Pancreas (tissue), 10 donors: ENCODE measurements around the gene COL5A1. TPM values are rescaled to one million over a fixed set of nuclear protein-coding genes. Genes with fewer than 3 reads are reported as not detected.
"Not testable (repeated sequence)": the region's sequence is repeated elsewhere in the genome, so short reads cannot be mapped to it uniquely, and the experiment has no call there.

ENCODE experiments used
- ATAC-seq, 4 donors: fragments of 200-7000 bp; cut with Tn5 transposase; one replicate each; pipeline versions ENCODE4 v1.8.0 to v1.9.1; 2020; ENCODE audit warnings: mild to moderate bottlenecking in 4 of 4, moderate library complexity in 4 of 4
- DNase-seq, 6 donors: peaks; one replicate each; pipeline ENCODE4 v3.0.0-alpha.2; 2020
- FAIRE-seq: peaks from 2 replicates; lab custom pipeline; 2012; peaks lifted over from hg19 to GRCh38; lab: Jason Lieb, UNC
- H3K27ac ChIP-seq, 4 donors: fragments of 200-600 bp; sonication (generic); 1 replicate in 3 of 4; 2 replicates in 1 of 4; pipeline versions ENCODE4 v1.5.0 to v1.8.0; 2020
- H3K27me3 ChIP-seq, 4 donors: fragments of 200-600 bp; one replicate each; pipeline ENCODE4 v1.8.0; 2021
- H3K36me3 ChIP-seq, 3 donors: fragments of 200-600 bp; sonication (generic) in 1 of 3; one replicate each; pipeline versions ENCODE4 v1.5.0 to v1.8.0; 2020 to 2021
- H3K4me1 ChIP-seq, 3 donors: fragments of 200-600 bp; one replicate each; pipeline ENCODE4 v1.8.0; 2021
- H3K4me3 ChIP-seq, 4 donors: fragments of 200-600 bp; sonication (generic) in 2 of 4; one replicate each; pipeline versions ENCODE4 v1.5.0 to v1.8.0; 2020 to 2021
- H3K9me3 ChIP-seq, 4 donors: fragments of 200-600 bp; one replicate each; pipeline ENCODE4 v1.8.0; 2021
- CTCF ChIP-seq, 4 donors: fragments of 200-600 bp; sonication (generic) in 3 of 4; IDR thresholded peaks; one replicate each; pipeline versions ENCODE4 v1.5.0 to v1.8.0; 2021; ENCODE audit warnings: antibody characterized with exemption in 4 of 4
- WGBS, 2 donors: extraction: QIAGEN DNeasy Blood & Tissue Kit; methylation state at CpG; one replicate each; pipeline ENCODE4 v1.1.7; 2013; 5-methylcytosine and 5-hydroxymethylcytosine counted together
- intact Hi-C, 3 donors: fragments of 100-400 bp; cut with DNase I; formaldehyde crosslinking; loops; one replicate each; pipeline versions ENCODE4 v1.11.1 to v1.14.2; 2022
- polyA plus RNA-seq, 2 donors: library from polyadenylated mRNA; stranded (reverse); fragments of 200-250 nt; gene quantifications; one replicate each; pipeline ENCODE4 v1.2.3, GENCODE V29; 2013
- total RNA-seq, 6 donors: library from RNA; stranded (reverse); fragmentation: NEBNext Ultra II Directional in 4 of 6; extraction: Animal tissue kit (Norgen Biotek cat#: 25700) in 4 of 6; gene quantifications; one replicate each; pipeline versions ENCODE4 v1.2.1 to v1.2.4, GENCODE V29; 2021 to 2023
- donor health status: healthy with polysubstance abuse.
- donor health status: DM: no; HTN: no; CAD: no; lungs with moderate emphysema.
- donor health status: DM: no; HTN: no; CAD: no.
- donor health status: control.
- donor health status: control.
- donor health status: Bipolar disorder and iron deficiency.
- donor health status: DM: yes; HTN: yes; CAD: no.
- donor health status: DM: no; HTN: no; CAD: no.
- donor health status: DM: no; HTN: no; CAD: no.
- donor health status: DM: yes; HTN: yes; CAD: no.

The COL5A1 gene
- total and polyA plus RNA-seq, 8 donors = 1.2 to 62.8 (median 3.5) TPM

DNA sequence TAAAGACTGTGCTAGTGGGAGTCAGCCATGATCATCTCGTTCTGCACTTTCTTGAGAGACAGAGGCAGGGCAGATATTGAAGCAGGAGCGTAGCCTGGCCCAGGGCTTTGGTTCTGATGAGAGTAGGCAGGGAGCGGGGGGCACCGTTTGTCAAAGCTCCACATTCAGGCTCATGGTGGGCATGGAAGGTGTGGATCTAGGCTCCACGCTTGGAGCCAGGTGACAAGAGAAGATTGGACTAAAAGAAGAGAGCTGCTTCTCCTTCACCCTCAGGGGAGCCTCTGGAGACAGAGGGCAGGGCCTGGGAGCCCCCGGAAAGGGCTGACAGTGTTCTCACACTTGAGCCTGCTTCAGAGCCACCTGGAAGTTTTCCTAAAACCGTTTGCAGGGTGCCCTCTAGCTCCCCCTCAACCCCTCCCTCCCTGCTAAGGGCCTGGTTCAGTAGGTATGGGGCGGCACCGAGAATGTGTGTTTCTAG is 214.3 kb downstream of the COL5A1 start:
- DNase-seq (no peak), ATAC-seq (no peak), FAIRE-seq (no peak)
- H3K27ac ChIP-seq = no peak overlapping the region
- intact Hi-C loops = no loop called here
- H3K9me3 ChIP-seq = no peaks in the 10 kb centered on the region
- H3K4me3 ChIP-seq = no peak overlapping the region
- H3K36me3 ChIP-seq = no peaks in the 10 kb centered on the region
- TF ChIP-seq CTCF (IDR thresholded peaks at IDR 0.05) = no peak
- H3K27me3 ChIP-seq = no peaks in the 10 kb centered on the region
- 53 to 65% methylated on average over 9 of the region's 9 CpGs for WGBS, 2 donors
- no peaks in the 10 kb centered on the region for H3K4me1 ChIP-seq

DNA sequence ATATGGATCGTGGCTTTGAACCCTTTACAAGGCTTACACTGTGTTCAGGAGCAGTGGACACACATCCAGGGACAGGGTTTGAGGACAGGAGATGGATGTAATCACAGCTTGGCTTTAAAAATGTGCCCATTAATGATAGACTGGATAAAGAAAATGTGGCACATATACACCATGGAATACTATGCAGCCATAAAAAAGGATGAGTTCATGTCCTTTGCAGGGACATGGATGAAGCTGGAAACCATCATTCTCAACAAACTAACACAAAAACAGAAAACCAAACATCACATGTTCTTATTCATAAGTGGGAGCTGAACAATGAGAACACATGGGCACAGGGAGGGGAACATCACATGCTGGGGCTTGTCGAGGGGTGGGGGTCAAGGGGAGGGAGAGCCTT is 215.8 kb downstream of the COL5A1 start:
- FAIRE-seq, DNase-seq: not testable (repeated sequence)
- WGBS, 2 donors = 84 to 89% methylated on average over 2 of the region's 2 CpGs

GRCh38 chr9:134858051-134858841 is 216.6 kb downstream of the COL5A1 start:
- DNase-seq (no peak), FAIRE-seq (no peak)
- TF ChIP-seq CTCF (IDR thresholded peaks at IDR 0.05) = no peak

More for the DNA sequence above, 215.8 kb downstream of the COL5A1 start:
- H3K4me3 ChIP-seq, H3K4me1 ChIP-seq, H3K36me3 ChIP-seq, H3K27me3 ChIP-seq, H3K27ac ChIP-seq, H3K9me3 ChIP-seq, ATAC-seq, intact Hi-C loops: not testable (repeated sequence)

GRCh38 chr9:134860510-134860909 is 218.9 kb downstream of the COL5A1 start:
- intact Hi-C loops = no loop called here
- ATAC-seq = no peak

More at GRCh38 chr9:134858051-134858841, 216.6 kb downstream of the COL5A1 start:
- WGBS, 2 donors = 44 to 58% methylated on average over 11 of the region's 11 CpGs
- Histone ChIP-seq H3K9me3 (no peaks in the 10 kb centered on the region), H3K27me3 (no peaks in the 10 kb centered on the region), H3K27ac (no peak overlapping the region), H3K4me1 (no peaks in the 10 kb centered on the region), H3K4me3 (no peak overlapping the region), H3K36me3 (no peaks in the 10 kb centered on the region)
- ATAC-seq = no peak
- intact Hi-C loops = no loop called here

More at GRCh38 chr9:134860510-134860909, 218.9 kb downstream of the COL5A1 start:
- Histone ChIP-seq H3K36me3 (no peaks in the 10 kb centered on the region), H3K27me3 (no peaks in the 10 kb centered on the region), H3K27ac (no peak overlapping the region), H3K4me3 (no peak overlapping the region), H3K9me3 (no peaks in the 10 kb centered on the region), H3K4me1 (no peaks in the 10 kb centered on the region)
- DNase-seq (no peak), FAIRE-seq (no peak)
- WGBS, 2 donors = 66 to 78% methylated on average over 13 of the region's 13 CpGs
- no peak for TF ChIP-seq CTCF (IDR thresholded peaks at IDR 0.05)
